GM12865 (cell line): Measurements from ENCODE around the gene NKIRAS2.
"Not testable (repeated sequence)": the region's sequence is repeated elsewhere in the genome, so short reads cannot be mapped to it uniquely, and the experiment has no call there.

Source experiments
- DNase-seq: peaks from one replicate; pipeline ENCODE4 v3.0.0; 2010; ENCODE audit warnings: low read depth
- H3K4me3 ChIP-seq: 2 replicates; pipeline ENCODE4 v1.5.1; 2011; ENCODE audit warnings: mild to moderate bottlenecking, low read depth, low read length, control low read depth
- TF ChIP-seq, protein P1 (sequence below): IDR thresholded peaks from 2 replicates; pipeline ENCODE4 v1.5.1; 2011; ENCODE audit warnings: low read length, control low read depth, low read depth, inconsistent platforms; ENCODE audit not compliant: insufficient read depth; ENCODE audit errors: missing control alignments

NKIRAS2 gene

DNA sequence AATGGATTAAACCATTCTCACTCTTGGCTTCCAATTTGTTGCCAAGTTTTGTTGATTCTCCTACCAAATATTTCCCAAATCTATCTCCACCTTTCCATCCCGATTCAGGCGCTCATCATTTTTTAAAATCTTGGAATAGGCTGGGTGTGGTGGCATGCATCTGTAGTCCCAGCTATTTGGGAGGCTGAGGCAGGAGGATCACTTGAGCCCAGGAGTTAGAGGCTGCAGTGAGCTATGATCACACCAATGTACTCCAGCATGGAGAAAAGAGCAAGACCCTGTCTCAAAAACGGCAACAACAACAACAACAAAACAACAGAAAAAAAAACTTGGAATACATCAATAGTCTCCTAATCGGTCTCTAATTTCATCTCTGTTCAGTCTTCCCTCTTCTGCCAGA is 902 bp upstream of the NKIRAS2 start:
- H3K4me3 ChIP-seq = no peak overlapping the region
- TF ChIP-seq, protein P1, sequence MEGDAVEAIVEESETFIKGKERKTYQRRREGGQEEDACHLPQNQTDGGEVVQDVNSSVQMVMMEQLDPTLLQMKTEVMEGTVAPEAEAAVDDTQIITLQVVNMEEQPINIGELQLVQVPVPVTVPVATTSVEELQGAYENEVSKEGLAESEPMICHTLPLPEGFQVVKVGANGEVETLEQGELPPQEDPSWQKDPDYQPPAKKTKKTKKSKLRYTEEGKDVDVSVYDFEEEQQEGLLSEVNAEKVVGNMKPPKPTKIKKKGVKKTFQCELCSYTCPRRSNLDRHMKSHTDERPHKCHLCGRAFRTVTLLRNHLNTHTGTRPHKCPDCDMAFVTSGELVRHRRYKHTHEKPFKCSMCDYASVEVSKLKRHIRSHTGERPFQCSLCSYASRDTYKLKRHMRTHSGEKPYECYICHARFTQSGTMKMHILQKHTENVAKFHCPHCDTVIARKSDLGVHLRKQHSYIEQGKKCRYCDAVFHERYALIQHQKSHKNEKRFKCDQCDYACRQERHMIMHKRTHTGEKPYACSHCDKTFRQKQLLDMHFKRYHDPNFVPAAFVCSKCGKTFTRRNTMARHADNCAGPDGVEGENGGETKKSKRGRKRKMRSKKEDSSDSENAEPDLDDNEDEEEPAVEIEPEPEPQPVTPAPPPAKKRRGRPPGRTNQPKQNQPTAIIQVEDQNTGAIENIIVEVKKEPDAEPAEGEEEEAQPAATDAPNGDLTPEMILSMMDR = no peak
- DNase-seq = no peak

DNA sequence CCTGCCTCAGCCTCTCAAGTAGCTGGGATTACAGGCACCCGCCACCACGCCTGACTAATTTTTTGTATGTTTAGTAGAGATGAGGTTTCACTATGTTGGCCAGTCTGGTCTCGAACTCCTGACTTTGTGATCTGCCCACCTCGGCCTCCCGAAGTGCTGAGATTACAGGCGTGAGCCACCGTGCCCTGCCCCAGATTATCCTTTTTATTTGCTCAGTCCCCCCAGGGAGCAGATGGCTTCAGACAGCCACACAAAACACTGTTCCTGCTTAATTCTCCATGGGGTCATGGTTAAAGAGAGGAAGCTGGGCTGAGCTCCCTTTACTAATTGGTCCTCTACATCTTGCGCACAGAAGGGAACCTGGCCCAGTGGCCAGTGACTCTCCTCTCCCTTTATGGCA is 955 bp downstream of the NKIRAS2 start:
- not testable (repeated sequence) for DNase-seq
- peak overlapping the region; percentile 97 for H3K4me3 ChIP-seq

DNA sequence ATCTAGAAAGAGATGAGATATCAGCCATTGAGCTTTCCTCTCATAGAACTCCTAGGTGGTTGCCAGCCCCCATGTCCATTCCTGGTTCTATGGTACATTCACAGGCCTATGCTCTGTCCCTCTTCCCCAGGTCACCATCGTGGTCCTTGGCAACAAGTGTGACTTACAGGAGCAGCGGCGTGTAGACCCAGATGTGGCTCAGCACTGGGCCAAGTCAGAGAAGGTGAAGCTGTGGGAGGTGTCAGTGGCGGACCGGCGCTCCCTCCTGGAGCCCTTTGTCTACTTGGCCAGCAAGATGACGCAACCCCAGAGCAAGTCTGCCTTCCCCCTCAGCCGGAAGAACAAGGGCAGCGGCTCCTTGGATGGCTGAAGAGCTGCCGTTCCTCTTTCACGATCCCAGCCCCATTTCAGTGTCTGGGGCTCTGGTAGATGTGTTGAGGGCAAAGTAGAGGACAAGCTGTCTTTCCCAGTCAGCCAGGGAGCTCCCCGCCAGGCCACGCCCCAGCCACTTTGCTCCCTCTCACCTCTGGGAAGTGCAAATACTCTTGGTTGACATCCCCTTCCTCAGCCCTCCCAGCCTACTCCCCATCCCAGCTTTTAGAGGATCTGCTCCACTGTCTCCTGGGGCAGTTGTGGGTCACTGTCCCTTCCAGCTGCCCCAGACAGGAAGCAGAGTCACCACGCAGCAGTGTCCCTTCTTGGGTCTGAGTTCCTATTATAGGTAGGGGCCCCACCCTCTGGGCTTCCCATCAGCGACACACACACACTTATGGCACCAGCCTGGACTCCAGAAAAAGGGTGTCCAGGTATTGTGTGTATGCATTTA is 3.8 kb downstream of the NKIRAS2 start:
- TF ChIP-seq, protein P1 = no peak
- H3K4me3 ChIP-seq = no peak overlapping the region
- no peak for DNase-seq

DNA sequence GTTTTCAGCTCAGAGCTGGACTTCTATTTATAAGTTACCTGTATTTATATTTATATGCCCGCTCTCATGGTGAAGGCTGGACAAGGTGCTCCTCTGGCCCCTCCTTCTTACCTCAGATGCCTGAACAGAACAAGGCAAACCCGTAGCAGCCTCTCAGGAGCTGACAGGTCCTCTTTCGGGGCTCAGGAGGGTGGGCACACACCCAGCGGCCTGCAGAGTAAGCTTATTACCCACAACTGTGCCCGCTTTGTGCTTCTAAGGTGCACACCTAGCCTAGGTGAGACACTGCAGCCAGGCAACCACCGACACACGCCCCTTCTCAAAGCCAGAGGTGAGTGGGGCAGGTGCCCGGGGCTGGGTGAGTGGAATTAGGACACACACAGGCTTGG is 5.3 kb downstream of the NKIRAS2 start:
- H3K4me3 ChIP-seq = no peak overlapping the region
- TF ChIP-seq, protein P1 = no peak

DNA sequence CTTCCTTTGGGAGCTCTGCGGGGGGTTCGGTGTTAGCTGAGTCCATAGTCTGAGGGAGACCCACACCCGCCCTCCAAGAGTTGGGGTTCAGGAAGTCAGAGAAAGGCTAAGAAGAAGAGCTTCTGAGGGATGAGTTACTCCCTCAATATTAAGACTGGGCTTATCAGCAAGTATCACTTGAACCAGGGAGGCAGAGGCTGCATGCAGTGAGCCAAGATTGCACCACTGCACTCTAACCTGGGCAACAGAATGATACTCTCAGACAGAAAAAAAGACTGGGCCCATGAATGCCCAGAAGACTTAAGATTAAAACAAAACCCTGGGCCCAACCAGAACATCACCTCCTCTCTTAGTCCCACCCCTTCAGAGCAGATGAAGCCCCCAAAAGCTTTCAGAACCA is 6.0 kb downstream of the NKIRAS2 start:
- no peak overlapping the region for H3K4me3 ChIP-seq
- TF ChIP-seq, protein P1 = no peak
- DNase-seq = no peak

More for the DNA sequence above, 5.3 kb downstream of the NKIRAS2 start:
- DNase-seq = no peak

DNA sequence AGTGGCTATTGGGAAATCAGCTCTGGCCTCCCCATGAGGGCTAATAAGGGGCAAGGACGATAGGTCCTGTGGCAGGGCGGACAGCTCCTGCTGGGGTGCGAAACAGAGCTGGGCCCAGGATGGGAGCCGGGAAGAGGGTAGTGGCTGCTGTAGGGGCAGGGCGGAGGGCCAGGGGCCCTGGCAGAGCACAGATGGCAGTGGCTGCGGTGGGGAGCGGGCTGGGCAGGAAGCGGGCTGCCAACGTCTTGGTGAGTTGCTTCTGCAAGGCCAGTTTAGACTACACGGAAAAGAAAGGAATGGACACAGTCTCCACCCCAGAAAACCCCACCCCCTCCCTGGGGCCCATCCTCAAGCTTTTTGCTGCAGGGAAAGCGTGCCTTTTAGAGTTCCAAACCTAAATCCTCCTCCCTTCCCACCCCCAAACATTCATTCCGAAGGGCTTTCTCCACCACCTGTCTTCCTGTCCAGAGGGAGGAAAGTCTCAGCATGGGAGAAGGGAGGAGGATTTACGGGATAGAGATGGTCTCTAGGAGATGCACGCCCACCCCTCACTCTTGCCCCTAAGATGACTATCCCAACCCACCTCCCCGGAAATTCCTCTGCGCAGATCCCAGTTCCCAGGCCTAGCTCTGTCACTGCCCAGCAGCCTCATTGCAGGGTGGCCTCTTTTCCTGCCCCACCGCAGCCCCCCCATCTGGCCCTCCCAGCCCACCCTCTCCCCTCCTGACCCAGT is 7.1 kb downstream of the NKIRAS2 start:
- no peak overlapping the region for H3K4me3 ChIP-seq
- TF ChIP-seq, protein P1 = no peak
- no peak for DNase-seq

DNA sequence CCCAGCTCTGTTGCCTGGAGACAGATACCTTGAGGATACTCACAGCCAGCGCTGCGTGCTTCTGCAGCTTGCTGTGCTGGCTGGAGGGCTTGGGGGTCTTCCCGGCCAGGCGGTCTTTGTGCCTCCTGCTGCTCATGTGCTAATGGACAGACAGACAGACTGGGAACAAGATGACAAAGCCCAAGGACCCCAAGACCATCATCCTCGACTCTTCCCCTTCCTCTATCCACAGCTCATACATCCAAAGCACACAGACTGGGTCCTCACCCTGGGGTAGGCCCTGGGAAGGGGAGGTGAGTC is 7.7 kb downstream of the NKIRAS2 start:
- H3K4me3 ChIP-seq = no peak overlapping the region
- TF ChIP-seq, protein P1 = no peak

More for the DNA sequence above, 7.7 kb downstream of the NKIRAS2 start:
- no peak for DNase-seq
